Gastroesophageal sphincter (tissue), 3 donors: ENCODE measurements around the gene F10.

Experiments used
- CTCF ChIP-seq, 4 experiments: fragments of 200-600 bp in 2 of 4; fragments of 450-650 bp in 2 of 4; sonication (generic) in 1 of 4; IDR thresholded peaks; one replicate each; pipeline ENCODE4 v1.5.1; 2017 to 2019; ENCODE audit warnings: antibody characterized with exemption in 4 of 4, mild to moderate bottlenecking in 2 of 4, moderate library complexity in 2 of 4
- EP300 ChIP-seq: sonication (generic); formaldehyde crosslinking; IDR thresholded peaks from one replicate; pipeline ENCODE4 v1.6.1; 2017; ENCODE audit warnings: antibody characterized with exemption, mild to moderate bottlenecking
- POLR2A ChIP-seq, 2 donors: fragments of 450-650 bp; IDR thresholded peaks; one replicate each; pipeline ENCODE4 v1.6.1; 2017; ENCODE audit warnings: antibody characterized with exemption in 2 of 2, mild to moderate bottlenecking in 2 of 2, moderate library complexity in 1 of 2

DNA sequence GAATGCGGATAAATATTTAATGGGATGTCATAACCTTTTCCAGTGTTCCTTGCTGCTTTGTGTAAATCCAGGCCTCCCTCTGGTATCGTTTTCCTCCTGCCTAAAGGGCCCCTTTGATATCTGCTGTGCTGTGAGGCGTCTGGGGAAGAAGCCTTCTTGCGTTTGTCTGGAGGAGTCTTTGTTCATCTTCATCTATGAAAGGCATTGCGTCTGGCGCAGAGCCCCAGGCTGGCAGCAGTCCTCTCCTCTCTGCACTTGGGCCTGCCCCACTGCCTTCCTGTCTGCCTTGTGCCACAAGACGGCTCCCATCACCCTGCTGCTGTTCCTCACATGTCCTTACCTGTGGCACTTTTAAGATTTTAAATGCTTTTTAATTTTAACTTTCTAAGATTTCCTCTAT, 45.6 kb downstream of the F10 start:
- TF ChIP-seq CTCF (IDR thresholded peaks at IDR 0.05) (no peak), POLR2A (IDR thresholded peaks at IDR 0.05) (no peak), EP300 (no peak)
